Activated effector memory CD4-positive, alpha-beta T cell treated with Interleukin-2 at 50 U/mL for 16 hours (primary cell): ENCODE measurements around the gene LGALS12.

Source experiments
- DNase-seq: peaks from one replicate; pipeline ENCODE4 v3.0.0-alpha.2; 2020

The LGALS12 gene

GRCh38 chr11:63564784-63565350 lies 59.0 kb downstream of the LGALS12 start:
- DNase-seq, result no peak
